Left lung (tissue), 10 donors: ENCODE data around the gene HCST. TPM values are rescaled to one million over a fixed set of nuclear protein-coding genes. Genes with fewer than 3 reads are reported as not detected.

Experiments used
- ATAC-seq: fragments of 200-7000 bp; cut with Tn5 transposase; one replicate; pipeline ENCODE4 v1.9.1; 2020; ENCODE audit warnings: moderate library complexity
- DNase-seq, 4 donors: peaks; one replicate each; pipeline ENCODE4 v3.0.0-alpha.2; 2013 to 2020
- H3K27ac ChIP-seq, 2 donors: fragments of 200-600 bp; sonication (generic) in 1 of 2; one replicate each; pipeline versions ENCODE4 v1.5.0 to v1.8.0; 2020 to 2021
- H3K27me3 ChIP-seq, 2 donors: fragments of 200-600 bp; sonication (generic) in 1 of 2; one replicate each; pipeline versions ENCODE4 v1.5.0 to v1.8.0; 2020 to 2021
- H3K36me3 ChIP-seq, 2 donors: fragments of 200-600 bp; sonication (generic) in 1 of 2; one replicate each; pipeline versions ENCODE4 v1.5.0 to v1.8.0; 2020 to 2021
- H3K4me1 ChIP-seq, 2 donors: fragments of 200-600 bp; one replicate each; pipeline ENCODE4 v1.8.0; 2021
- H3K4me3 ChIP-seq, 2 donors: fragments of 200-600 bp; sonication (generic) in 1 of 2; one replicate each; pipeline versions ENCODE4 v1.5.0 to v1.8.0; 2020 to 2021; ENCODE audit warnings: mild to moderate bottlenecking in 1 of 2
- H3K9me3 ChIP-seq, 2 donors: fragments of 200-600 bp; sonication (generic) in 1 of 2; one replicate each; pipeline versions ENCODE4 v1.5.0 to v1.8.0; 2020 to 2021
- CTCF ChIP-seq, 2 donors: fragments of 200-600 bp; sonication (generic) in 1 of 2; IDR thresholded peaks; one replicate each; pipeline versions ENCODE4 v1.5.0 to v1.8.0; 2021; ENCODE audit warnings: antibody characterized with exemption in 2 of 2
- intact Hi-C, 2 donors: fragments of 100-400 bp; cut with DNase I; formaldehyde crosslinking; loops; one replicate each; pipeline versions ENCODE4 v1.11.2 to v1.14.2; 2022
- polyA plus RNA-seq, 6 donors: library from polyadenylated mRNA; unstranded; fragments of 120-200 nt; gene quantifications; one replicate each; pipeline ENCODE4 v1.2.1, GENCODE V29; 2013; ENCODE audit not compliant: insufficient read length in 6 of 6
- total RNA-seq, 2 donors: library from RNA; stranded (reverse); fragmentation: NEBNext Ultra II Directional; extraction: Animal tissue kit (Norgen Biotek cat#: 25700); gene quantifications; one replicate each; pipeline ENCODE4 v1.2.1, GENCODE V29; 2021
- donor health status: DM: no; HTN: yes; CAD: no.
- donor health status: DM: no; HTN: no; CAD: no.

The HCST gene
- total and polyA plus RNA-seq, 8 donors: 3.6 to 26.0 (median 4.9) TPM

DNA sequence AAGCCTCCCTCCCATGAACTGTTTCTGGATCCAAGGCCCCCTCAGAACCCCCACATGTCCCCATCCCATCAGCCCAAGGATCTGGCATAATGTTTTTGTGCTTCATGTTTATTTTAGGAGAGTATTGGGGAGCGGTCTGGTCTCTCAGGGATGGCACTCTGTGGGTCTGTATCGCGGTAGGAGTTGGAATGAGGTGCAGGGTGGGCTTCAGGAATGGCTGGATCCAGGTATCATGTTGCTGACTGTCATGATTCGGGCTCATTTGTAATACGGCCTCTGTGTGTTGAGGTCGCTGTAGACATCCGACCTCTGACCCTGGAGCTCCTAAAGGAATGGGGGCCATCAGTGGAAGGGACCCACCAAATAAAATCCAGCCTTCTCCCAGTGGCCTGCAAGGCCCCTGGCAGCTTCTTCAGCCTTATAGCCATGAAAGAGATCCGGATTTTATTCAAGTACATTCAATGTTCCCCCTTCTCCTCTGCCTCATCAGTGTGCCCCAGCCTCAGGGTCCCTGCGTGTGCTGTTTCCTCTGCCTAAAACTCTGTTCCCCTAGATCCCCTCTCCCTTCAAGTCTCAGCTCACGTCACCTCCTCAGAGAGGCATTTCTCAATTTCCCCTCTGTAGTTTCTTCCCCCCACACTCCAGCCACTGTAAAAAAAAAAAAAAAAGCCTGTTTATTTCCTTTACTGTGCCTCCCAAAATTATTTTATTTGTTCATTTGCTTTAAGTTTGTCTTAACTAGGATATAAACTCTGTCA is 2.2 kb downstream of the HCST start:
- TF ChIP-seq CTCF (IDR thresholded peaks at IDR 0.05): no peak
- no peak for ATAC-seq

DNA sequence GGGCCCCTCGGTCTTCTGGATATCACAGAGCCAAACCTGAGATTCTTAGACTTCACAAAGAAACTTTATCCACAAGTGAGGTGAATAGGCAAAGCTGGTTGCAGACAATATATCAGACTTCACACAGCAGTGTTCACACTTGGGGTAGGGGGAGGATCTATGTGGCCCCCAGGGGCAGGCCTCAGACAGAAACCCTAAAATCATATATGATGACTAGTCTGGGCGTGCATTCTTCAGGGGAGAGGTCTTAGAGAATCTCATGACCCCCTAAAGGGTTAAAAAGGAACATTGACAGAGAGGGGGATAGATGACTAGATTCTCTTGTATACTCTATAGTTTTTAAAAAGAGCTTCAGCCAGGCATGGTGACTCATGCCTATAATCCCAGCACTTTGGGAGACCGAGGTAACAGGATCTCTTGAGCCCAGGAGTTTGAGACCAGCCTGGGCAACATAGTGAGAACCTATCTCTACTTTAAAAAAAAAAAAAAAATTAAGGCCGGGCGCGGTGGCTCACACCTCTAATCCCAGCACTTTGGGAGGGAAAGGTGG is 2.9 kb downstream of the HCST start:
- Histone ChIP-seq H3K9me3 (no peaks in the 10 kb centered on the region), H3K36me3 (peaks cover 0 to 11% of the 10 kb centered on the region in 2 donors), H3K4me3 (peak overlapping the region in 1 of 2 donors; percentile 80), H3K27ac (peak overlapping the region; percentile 45 to 96), H3K27me3 (no peaks in the 10 kb centered on the region), H3K4me1 (peaks cover 5 to 72% of the 10 kb centered on the region in 2 donors)
- intact Hi-C loops: no loop called here
- ATAC-seq (no peak), DNase-seq (no peak)
- no peak for TF ChIP-seq CTCF (IDR thresholded peaks at IDR 0.05)

More for the DNA sequence above, 2.2 kb downstream of the HCST start:
- peak overlapping the region in 1 of 2 donors; percentile 80 for H3K4me3 ChIP-seq
- H3K27me3 ChIP-seq: no peaks in the 10 kb centered on the region
- intact Hi-C loops: no loop called here
- H3K4me1 ChIP-seq: peaks cover 5 to 65% of the 10 kb centered on the region in 2 donors
- H3K27ac ChIP-seq: peak overlapping the region; percentile 50 to 96
- H3K9me3 ChIP-seq: no peaks in the 10 kb centered on the region
- peak in 1 of 4 donors; percentile 19 for DNase-seq
- peaks cover 0 to 11% of the 10 kb centered on the region in 2 donors for H3K36me3 ChIP-seq

DNA sequence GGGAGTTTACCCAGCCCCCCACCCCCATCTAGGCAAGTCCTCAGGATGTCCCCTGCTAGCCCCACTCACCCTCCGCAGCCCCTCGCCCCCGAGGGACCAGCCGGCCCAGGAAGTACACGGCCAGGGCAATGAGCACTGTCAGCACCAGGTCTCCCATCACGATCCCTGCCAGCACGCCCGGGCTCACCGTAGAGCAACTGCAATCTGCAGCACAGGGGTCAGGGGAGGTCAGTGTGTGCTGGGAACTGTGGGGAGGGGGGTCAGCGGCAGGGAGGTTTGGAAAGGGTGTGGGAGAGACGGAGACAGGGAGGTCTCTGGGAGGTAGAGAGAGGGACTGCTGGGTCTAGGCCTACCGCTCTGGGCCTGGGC is 5.0 kb downstream of the HCST start:
- no peak for TF ChIP-seq CTCF (IDR thresholded peaks at IDR 0.05)
- Histone ChIP-seq H3K9me3 (no peaks in the 10 kb centered on the region), H3K4me1 (peaks cover 0 to 75% of the 10 kb centered on the region in 2 donors), H3K4me3 (peak overlapping the region in 1 of 2 donors; percentile 80), H3K27ac (peak overlapping the region; percentile 53 to 96), H3K36me3 (peaks cover 0 to 11% of the 10 kb centered on the region in 2 donors), H3K27me3 (no peaks in the 10 kb centered on the region)
- ATAC-seq (no peak), DNase-seq (peak in 1 of 4 donors; percentile 77)
- intact Hi-C loops: no loop called here

GRCh38 chr19:35908010-35908441 is 5.7 kb downstream of the HCST start, which contains the start of gene TYROBP:
Gene TYROBP (minus strand): TSS chr19:35908295. CDS start chr19:35908228, 67 bp downstream.
- TF ChIP-seq CTCF (IDR thresholded peaks at IDR 0.05): no peak
- ATAC-seq: peak; percentile 23
- Histone ChIP-seq H3K27me3 (no peaks in the 10 kb centered on the region), H3K36me3 (peaks cover 0 to 11% of the 10 kb centered on the region in 2 donors), H3K4me1 (peaks cover 0 to 75% of the 10 kb centered on the region in 2 donors), H3K27ac (peak within 1 kb of the TSS; percentile 73 to 96), H3K4me3 (peak within 1 kb of the TSS; percentile 3 to 80), H3K9me3 (no peaks in the 10 kb centered on the region)
- intact Hi-C loops: no loop called here
- peak in 2 of 4 donors; percentile 76 to 91 for DNase-seq
